NCI-H2196 treated with DMSO at 0.1 percent for 48 hours (cell line): ENCODE data around the gene TRIM14.
"Not testable (repeated sequence)": the region's sequence is repeated elsewhere in the genome, so short reads cannot be mapped to it uniquely, and the experiment has no call there.

Source experiments
- DNase-seq: peaks from one replicate; lab custom pipeline; 2025; ENCODE audit not compliant: unreplicated experiment; lab: John Stamatoyannopoulos, UW

Gene TRIM14

DNA sequence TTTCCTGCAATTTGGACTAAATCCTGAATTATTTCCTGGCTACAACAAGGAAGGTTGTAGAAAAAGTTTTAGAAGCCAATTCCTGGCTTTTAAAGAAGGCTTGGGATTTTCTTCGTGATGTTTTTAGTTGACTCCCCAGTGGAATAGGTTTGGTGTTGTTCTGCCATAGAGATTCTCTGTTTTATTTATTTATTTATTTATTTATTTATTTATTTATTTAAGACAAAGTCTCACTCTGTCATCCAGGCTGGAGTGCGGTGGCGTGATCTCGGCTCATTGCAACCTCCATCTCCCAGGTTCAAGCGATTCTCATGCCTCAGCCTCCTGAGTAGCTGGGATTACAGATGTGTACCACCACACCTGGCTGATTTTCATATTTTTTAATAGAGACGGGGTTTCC, 1.9 kb downstream of the TRIM14 start:
- DNase-seq: not testable (repeated sequence)

GRCh38 chr9:98109052-98109451, 10.0 kb downstream of the TRIM14 start:
- DNase-seq: no peak

DNA sequence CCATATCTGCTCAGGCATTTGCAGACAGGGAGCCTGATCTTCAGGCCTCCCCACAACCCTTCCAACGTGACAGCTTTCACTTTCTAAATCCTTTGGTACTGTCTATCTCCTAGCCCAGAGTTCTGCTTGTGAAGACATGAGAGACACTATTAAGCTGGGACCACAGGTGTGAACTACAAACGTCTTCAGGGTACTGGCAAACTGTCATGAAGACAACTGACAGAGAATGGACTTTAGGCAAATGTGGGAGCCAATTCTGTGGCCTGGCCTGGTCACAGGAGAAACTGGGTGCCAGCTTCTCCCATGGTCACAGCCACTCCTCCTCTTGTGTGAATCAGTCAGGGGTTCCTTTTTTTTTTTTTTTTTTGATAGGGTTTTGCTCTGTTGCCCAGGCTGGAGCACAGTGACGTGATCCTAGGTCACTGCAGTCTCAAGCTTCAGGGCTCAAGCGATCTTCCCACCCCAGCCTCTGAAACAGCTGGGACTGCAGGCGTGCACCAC, 10.4 kb downstream of the TRIM14 start:
- DNase-seq: no peak

GRCh38 chr9:98107926-98108325, 11.1 kb downstream of the TRIM14 start:
- no peak for DNase-seq

GRCh38 chr9:98105006-98105405, 14.0 kb downstream of the TRIM14 start:
- DNase-seq: no peak

DNA sequence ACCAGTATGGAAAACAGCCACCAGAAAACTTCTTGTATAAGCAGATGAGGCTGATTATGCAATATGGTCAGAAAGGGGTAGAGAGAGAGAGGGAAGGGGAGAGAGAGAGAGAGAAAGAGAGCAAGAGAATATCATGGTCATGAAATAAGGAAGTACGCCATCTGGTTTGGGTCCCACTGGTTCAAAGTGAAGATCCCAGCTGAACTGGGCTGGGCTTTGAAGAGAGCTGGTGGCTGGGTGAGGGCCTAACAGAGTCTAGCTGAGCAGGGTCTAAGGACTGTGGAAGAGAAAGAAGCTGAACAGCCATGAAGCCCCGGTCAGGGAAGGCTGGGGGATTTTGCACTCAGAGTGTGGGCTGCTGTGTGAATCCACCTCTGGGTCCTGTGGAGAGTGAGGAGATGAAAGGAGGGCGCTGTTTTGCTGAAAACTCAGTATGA, 14.6 kb downstream of the TRIM14 start:
- DNase-seq: no peak

DNA sequence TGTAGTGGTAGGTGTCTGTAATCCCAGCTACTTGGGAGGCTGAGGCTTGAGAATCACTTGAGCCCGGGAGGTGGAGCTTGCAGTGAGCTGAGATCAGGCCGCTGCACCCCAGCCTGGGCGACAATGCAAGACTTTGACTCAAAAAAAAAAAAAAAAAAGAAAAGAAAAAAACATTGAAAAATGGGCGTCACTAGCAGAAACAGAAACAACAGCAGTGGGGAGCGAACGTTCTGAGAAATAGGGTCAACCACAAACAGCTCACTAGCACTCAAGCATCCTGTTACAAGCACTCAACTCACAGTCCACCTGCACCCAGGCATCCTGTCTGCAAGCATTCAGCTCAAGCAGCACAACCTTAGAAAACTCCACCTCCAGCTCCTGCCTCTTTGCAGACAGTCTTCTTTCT, 17.2 kb downstream of the TRIM14 start:
- DNase-seq: peak; percentile 76

- DNase-seq: no peak
Observed at GRCh38 chr9:98101416-98101815, 17.6 kb downstream of the TRIM14 start.

DNA sequence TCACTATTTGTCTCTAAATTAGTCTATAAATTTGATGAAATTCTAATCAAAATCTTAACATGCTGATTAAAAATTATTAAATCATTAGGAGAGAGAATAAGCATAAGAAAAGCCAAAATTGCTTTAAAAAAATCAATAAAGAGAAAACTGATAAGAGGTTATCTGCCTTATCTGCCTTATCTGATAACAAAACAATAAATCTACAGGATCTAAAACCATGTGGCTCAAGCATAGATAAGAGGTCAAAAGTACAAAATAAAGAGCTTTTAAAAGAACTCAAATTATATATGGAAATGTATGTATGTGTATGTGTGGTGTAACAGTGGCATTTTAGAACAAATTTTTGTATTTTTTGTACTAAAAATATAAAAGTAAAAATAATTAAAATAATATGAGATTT, 18.6 kb downstream of the TRIM14 start:
- no peak for DNase-seq

- peak; percentile 55 for DNase-seq
Observed at GRCh38 chr9:98099898-98100297, 19.1 kb downstream of the TRIM14 start.

DNA sequence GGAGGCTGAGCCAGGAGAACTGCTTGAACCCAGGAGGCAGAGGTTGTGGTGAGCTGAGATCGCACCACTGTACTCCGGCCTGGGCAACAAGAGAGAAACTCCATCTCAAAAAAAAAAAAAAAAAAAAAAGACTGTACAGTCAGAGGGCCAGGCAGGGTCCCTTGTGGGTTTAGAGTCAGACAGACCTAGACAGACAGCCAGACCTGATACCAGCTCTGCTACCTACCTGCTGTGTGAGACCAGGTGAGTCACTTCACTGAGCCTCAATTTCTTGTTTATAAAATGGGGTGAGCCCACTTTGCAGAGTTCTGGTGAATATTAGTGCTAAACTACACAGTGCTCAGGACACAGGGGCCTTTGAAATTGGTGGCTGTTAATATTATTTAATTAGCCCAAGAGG, 19.7 kb downstream of the TRIM14 start:
- no peak for DNase-seq

DNA sequence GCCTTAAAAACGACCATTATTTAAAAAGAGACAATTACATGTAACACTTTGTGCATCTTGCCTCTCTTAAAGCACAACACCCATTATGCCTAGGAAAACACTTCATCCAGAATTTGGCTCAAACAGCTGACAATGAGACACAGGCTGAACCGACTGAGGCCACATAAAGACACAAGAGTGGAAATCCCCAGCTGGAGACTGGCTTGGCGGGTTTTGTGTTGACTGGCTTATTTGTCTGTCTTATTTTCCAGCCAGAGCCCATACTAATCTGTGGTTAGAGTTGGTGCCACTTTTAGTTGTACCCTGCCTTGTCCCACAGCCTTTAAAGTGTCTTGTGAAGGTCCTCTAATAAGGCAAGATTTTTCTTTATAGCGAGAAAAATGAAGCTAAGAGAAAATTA, 21.2 kb downstream of the TRIM14 start:
- DNase-seq: peak; percentile 43

- DNase-seq: no peak
Observed at GRCh38 chr9:98096091-98096490, 22.9 kb downstream of the TRIM14 start.

DNA sequence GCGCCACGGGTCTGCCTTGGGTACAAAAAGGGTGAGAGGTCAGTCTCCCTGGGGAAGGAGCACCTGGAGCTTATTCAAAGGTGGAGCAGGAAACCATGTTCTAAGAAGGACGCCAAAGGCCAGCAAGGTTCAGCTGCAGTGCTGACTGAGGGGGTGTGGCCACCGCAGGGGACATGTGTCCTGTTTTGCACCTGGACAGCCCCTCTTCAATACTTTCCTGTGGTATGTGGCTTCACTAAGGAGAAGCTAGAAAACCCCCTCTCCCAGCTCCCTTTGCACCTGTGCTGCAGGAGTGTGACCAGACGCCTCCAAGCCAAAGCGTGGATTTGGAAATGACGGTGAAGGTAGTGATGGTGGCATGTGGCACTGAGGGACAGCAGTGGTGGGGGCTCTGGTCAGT, 23.6 kb downstream of the TRIM14 start:
- DNase-seq: no peak

DNA sequence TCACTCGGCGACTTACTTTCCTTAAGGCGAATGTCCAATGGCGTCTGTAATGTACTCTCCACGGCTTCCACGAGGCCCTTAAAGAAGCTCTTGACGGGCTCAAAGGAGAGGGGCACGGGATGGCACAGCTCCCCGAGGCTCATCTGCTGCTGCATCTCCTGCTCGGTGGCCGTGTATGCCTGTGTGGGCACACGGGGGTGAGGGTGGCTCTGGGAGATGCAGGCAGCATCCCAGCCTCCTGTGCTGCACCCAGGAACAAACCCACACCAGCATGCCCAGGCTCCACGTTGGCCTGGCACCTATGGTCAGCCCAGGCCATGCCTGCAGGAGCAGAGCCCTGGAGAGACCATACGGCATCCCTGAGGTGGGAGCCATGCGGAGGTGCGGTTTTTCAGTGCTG, 24.2 kb downstream of the TRIM14 start:
- no peak for DNase-seq

GRCh38 chr9:98094316-98094715, 24.7 kb downstream of the TRIM14 start:
- DNase-seq: no peak

DNA sequence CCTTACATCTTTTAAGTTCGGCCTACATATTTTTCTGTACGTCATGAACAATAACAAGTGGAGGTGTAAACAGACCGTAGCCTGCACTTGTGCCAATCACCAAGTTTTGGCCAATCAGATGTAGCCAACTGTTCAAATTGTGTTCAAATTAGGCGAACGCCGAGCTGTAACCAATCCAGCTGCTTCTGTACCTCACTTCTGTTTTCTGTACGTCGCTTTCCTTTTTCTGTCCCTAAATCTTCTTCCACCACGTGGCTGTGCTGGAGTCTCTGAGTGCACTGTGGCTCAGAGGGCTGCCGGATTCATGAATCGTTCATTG, 26.4 kb downstream of the TRIM14 start:
- no peak for DNase-seq

- DNase-seq: no peak
Observed at GRCh38 chr9:98091735-98092612, 27.0 kb downstream of the TRIM14 start.

DNA sequence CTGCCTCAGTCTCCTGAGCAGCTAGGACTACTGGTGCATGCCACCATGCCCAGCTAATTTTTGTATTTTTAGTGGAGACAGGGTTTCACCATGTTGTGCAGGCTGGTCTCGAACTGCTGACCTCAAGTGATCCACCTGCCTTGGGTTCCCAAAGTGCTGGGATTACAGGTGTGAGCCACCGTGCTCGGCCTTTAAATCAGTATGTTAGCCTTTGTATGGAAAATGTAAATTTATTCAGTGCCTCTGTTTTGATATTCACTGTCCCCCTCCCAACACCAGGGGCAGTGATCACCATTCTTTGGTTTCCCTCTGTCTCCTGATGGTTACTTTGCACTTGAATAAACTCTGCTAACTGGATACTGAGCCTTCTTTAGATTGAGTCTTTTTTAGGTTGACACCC, 28.3 kb downstream of the TRIM14 start:
- not testable (repeated sequence) for DNase-seq

GRCh38 chr9:98087420-98088354, 31.3 kb downstream of the TRIM14 start:
- DNase-seq: no peak

DNA sequence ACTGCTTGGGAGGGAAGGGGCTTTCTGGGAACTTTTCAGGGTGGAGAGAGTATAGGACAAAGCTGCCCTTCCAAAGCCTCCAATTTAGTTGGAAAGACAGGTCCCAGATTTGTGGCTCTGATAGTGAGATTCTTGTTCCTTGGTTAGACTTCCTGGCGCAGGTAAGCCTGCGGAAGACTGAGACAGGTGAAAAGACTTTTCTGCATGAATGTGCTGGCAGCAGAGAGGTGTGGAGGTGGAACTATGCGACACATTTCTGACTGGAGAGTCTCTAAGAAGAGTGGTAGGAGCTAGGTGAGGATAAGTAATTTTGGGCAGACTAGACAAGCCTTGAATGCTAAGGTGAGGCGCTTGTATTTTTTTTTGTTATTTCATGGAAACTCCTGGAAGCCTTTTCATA, 32.6 kb downstream of the TRIM14 start:
- DNase-seq: no peak

DNA sequence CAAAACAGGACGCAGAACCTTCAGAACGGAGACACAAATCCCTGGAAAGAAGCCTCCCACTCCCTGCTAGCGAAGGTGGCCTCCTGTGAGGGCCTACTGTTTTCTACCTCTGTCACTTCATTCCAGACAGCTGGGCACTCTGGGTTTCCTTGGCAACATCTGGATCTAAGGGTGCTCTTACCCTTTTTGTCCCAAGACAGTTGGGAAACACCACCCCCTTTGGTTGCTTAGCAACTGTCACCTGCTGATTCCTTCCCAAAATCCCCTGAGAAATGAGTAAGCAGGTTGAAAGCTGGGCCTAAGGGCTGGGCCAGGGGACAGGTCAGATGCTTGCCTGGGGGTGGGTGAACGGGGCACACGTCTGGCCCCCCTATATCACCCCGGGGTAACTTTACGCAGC, 33.1 kb downstream of the TRIM14 start:
- no peak for DNase-seq
